K562 (cell line): Measurements from ENCODE around the gene PRR23E. TPM values are rescaled to one million over a fixed set of nuclear protein-coding genes. Genes with fewer than 3 reads are reported as not detected.

Experiments used
- MGA ChIP-seq: fragments of 450-650 bp; IDR thresholded peaks from 2 replicates; pipeline ENCODE4 v1.6.1; 2016; ENCODE audit warnings: mild to moderate bottlenecking, moderate library complexity
- polyA plus RNA-seq, 8 experiments: library from polyadenylated mRNA; depleted of rRNA in 4 of 8; stranded (reverse) in 5 of 8; unstranded in 3 of 8; fragments of >200 nt; fragmentation: Nextera tagmentation in 2 of 8; fragmentation: Illumina TruSeq in 1 of 8; extraction: Ambion mirVana in 2 of 8; extraction: Trizol in 1 of 8; gene quantifications; 2 replicates each; pipeline versions ENCODE4 v1.2.1 to v1.2.3, GENCODE V29; 2011 to 2014; ENCODE audit warnings: inconsistent platforms in 1 of 8, missing spikeins in 1 of 8
- total RNA-seq, 7 experiments: library from RNA; depleted of rRNA in 6 of 7; stranded (reverse); fragments of >200 nt in 6 of 7; fragmentation: Illumina TruSeq in 2 of 7; extraction: Trizol in 2 of 7; gene quantifications; 2 replicates each; pipeline versions ENCODE4 v1.2.1 to v1.2.3, GENCODE V29; 2011 to 2021; ENCODE audit warnings: low replicate concordance in 1 of 7

The PRR23E gene
- total and polyA plus RNA-seq, 9 of the 15 experiments (the other 6 are each of a cell fraction or from before 2014, with no cell fraction given): not detected

GRCh38 chr3:127209155-127209839 lies 16.4 kb downstream of the PRR23E start (continued):
- TF ChIP-seq MGA: no peak
